Measurements from ENCODE around the gene RHOT1. TPM values are rescaled to one million over a fixed set of nuclear protein-coding genes. Genes with fewer than 3 reads are reported as not detected.

RHOT1 gene
- total and polyA plus RNA-seq, 2 donors (not counting 3 experiments of a cell fraction or from before 2014, with no cell fraction given): 23.5 to 28.8 TPM

- no peaks in the 10 kb centered on the region for H3K79me2 ChIP-seq (ENCODE audit: control insufficient read depth, insufficient read depth, low read length)
- CTCF ChIA-PET: interaction anchor here (3.5 kb wide), 1 partner anchor 18 kb away, joined by 14 read pairs; no protein-coding TSS in a partner anchor
- H3K4me2 ChIP-seq (ENCODE audit: insufficient read depth, low read length): no peak overlapping the region
- H3K36me3 ChIP-seq (ENCODE audit: control insufficient read depth in 2 of 2, extremely low read depth in 1 of 2, insufficient read depth in 2 of 2, low read length in 2 of 2): no peaks in the 10 kb centered on the region
- TF ChIP-seq CTCF (IDR thresholded peaks at IDR 0.05; ENCODE audit: extremely low read depth in 1 of 2, insufficient read depth in 1 of 2, low read depth in 1 of 2, low read length in 2 of 2): no peak
- TF ChIP-seq MYC (IDR thresholded peaks at IDR 0.05; ENCODE audit: low read depth, low read length): no peak
- TF ChIP-seq EZH2 (IDR thresholded peaks at IDR 0.05; ENCODE audit: borderline replicate concordance, low read depth, low read length, severe bottlenecking): no peak
- no peak for TF ChIP-seq MAX (IDR thresholded peaks at IDR 0.05; ENCODE audit: insufficient read depth, insufficient read length)
- TF ChIP-seq JUN (IDR thresholded peaks at IDR 0.05; ENCODE audit: borderline replicate concordance, insufficient read depth, insufficient read length, low read depth): no peak
- TF ChIP-seq POLR2AphosphoS5 (IDR thresholded peaks at IDR 0.05; ENCODE audit: insufficient read depth, low read depth, low read length): no peak
- TF ChIP-seq POLR2A (IDR thresholded peaks at IDR 0.05; ENCODE audit: low read depth, low read length): no peak
- no peak for TF ChIP-seq GATA2 (IDR thresholded peaks at IDR 0.05; ENCODE audit: insufficient read depth, insufficient read length, low read depth, low read length)
- TF ChIP-seq FOS (IDR thresholded peaks at IDR 0.05; ENCODE audit: borderline replicate concordance, insufficient read depth, low read length): no peak
- H3K4me1 ChIP-seq (ENCODE audit: control insufficient read depth, extremely low read depth, insufficient read depth, low read length): peaks cover 10% of the 10 kb centered on the region
- H3K4me3 ChIP-seq (replicated peaks in 1 of 3; ENCODE audit: insufficient read depth in 1 of 3, low read depth in 1 of 3, low read length in 3 of 3): no peak overlapping the region
- H3K27ac ChIP-seq (ENCODE audit: insufficient read depth, low read depth, low read length): no peak overlapping the region
- H4K20me1 ChIP-seq (replicated peaks; ENCODE audit: control insufficient read depth, extremely low read depth, insufficient read depth, low read length): no peaks in the 10 kb centered on the region
- H3K27me3 ChIP-seq (ENCODE audit: control insufficient read depth in 2 of 2, insufficient read depth in 2 of 2, low read length in 2 of 2): peaks cover 47 to 56% of the 10 kb centered on the region in 2 experiments
- POLR2A ChIA-PET: interaction anchor here (0.7 kb wide), 1 partner anchor 115 kb away, joined by 3 read pairs; no protein-coding TSS in a partner anchor
- FAIRE-seq (no peak), DNase-seq (ENCODE audit: low read depth, low spot score) (no peak)
- no peaks in the 10 kb centered on the region for H3K9me1 ChIP-seq (replicated peaks; ENCODE audit: control insufficient read depth, extremely low read depth, insufficient read depth, low read length)
- no peak overlapping the region for H3K9ac ChIP-seq (replicated peaks; ENCODE audit: extremely low read depth, insufficient read depth, low read length)
- BruUV-seq (replicated peaks): no TSS peak
- H2AFZ ChIP-seq (ENCODE audit: low read depth, low read length): no peak overlapping the region
- intact Hi-C loops (cut with micrococcal nuclease) (no loop called here), dilution Hi-C loops (cut with MboI; ENCODE audit: extremely low pct_ligation_motif_present, low sequenced_read_pairs) (no loop called here)
- H3K9me3 ChIP-seq (replicated peaks; ENCODE audit: control insufficient read depth, insufficient read depth, low read length): no peaks in the 10 kb centered on the region
Measured at GRCh38 chr17:32269377-32269776, 127.1 kb downstream of the RHOT1 start.

Measured in endothelial cell of umbilical vein (primary cell).